ENCODE results near the gene DTNB. TPM values are rescaled to one million over a fixed set of nuclear protein-coding genes. Genes with fewer than 3 reads are reported as not detected.

DTNB gene
- total RNA-seq, 1 experiment from 2014 or later: 19.6 TPM

DNA sequence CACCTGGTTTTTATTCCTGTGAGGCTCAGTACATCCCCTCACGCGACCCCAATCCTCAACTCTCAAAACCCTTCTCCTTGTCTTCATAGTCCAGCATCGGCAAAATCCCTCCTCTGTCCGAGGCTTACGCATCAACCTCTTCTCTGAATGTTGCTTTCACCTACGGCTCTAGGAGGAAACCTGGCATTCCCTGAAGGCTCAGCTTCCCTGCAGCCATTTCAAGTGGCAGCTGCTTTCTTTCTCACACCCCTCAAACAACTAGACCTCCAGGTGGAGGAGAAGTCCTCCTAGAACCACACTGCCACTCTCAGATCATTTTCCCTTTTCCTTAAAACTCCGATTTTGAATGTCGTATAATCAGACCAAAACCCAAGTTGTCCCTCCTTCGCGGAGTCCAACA, 114.2 kb downstream of the DTNB start:
- Histone ChIP-seq H3K4me1 (ENCODE audit: insufficient read depth, low read length, poor library complexity, severe bottlenecking) (peaks cover 20% of the 10 kb centered on the region), H3K4me3 (ENCODE audit: low read depth, low read length, poor library complexity, severe bottlenecking) (no peak overlapping the region), H3K36me3 (ENCODE audit: insufficient read depth, low read length, poor library complexity, severe bottlenecking) (no peaks in the 10 kb centered on the region), H3K27ac (ENCODE audit: low read depth, low read length, poor library complexity, severe bottlenecking) (peak overlapping the region; percentile 42), H3K27me3 (replicated peaks; ENCODE audit: insufficient read depth, low read depth, low read length, poor library complexity) (no peaks in the 10 kb centered on the region), H3K9me3 (ENCODE audit: low read depth, low read length, poor library complexity, severe bottlenecking) (no peaks in the 10 kb centered on the region)
- no TSS peak for BruUV-seq (replicated peaks)
- TF ChIP-seq EZH2 (IDR thresholded peaks at IDR 0.05; ENCODE audit: borderline replicate concordance, low read depth, low read length, poor library complexity, severe bottlenecking): no peak
- TF ChIP-seq, protein P1, sequence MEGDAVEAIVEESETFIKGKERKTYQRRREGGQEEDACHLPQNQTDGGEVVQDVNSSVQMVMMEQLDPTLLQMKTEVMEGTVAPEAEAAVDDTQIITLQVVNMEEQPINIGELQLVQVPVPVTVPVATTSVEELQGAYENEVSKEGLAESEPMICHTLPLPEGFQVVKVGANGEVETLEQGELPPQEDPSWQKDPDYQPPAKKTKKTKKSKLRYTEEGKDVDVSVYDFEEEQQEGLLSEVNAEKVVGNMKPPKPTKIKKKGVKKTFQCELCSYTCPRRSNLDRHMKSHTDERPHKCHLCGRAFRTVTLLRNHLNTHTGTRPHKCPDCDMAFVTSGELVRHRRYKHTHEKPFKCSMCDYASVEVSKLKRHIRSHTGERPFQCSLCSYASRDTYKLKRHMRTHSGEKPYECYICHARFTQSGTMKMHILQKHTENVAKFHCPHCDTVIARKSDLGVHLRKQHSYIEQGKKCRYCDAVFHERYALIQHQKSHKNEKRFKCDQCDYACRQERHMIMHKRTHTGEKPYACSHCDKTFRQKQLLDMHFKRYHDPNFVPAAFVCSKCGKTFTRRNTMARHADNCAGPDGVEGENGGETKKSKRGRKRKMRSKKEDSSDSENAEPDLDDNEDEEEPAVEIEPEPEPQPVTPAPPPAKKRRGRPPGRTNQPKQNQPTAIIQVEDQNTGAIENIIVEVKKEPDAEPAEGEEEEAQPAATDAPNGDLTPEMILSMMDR (conservative IDR thresholded peaks at IDR 0.05; ENCODE audit: low read depth, low read length): no peak
- POLR2A ChIA-PET (ENCODE audit: low non-redundant PET): no interaction called here
- intact Hi-C loops (cut with micrococcal nuclease; ENCODE audit: unreplicated experiment): no loop called here
- DNase-seq (ENCODE audit: low spot score): no peak
- CTCF ChIA-PET: no interaction called here

DNA sequence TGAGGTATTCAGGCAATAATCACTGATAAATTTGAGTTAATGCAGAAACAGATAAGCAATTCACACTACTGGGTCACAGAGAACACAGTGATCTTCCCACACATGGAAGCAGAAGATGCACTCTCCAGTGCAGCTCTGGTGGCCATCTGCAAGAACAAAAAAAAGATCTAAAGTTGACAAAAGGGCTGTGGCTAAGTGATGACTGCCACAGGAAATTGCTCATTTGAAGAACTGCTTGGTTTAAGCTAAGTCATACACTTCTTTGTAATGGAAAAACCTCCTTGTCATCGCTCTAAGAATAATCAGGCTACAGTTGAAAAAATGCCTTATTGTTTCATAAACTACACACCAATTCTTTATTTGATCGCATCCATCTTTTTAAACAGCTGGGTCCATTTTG, 115.1 kb downstream of the DTNB start:
- BruUV-seq (replicated peaks): no TSS peak

DNA sequence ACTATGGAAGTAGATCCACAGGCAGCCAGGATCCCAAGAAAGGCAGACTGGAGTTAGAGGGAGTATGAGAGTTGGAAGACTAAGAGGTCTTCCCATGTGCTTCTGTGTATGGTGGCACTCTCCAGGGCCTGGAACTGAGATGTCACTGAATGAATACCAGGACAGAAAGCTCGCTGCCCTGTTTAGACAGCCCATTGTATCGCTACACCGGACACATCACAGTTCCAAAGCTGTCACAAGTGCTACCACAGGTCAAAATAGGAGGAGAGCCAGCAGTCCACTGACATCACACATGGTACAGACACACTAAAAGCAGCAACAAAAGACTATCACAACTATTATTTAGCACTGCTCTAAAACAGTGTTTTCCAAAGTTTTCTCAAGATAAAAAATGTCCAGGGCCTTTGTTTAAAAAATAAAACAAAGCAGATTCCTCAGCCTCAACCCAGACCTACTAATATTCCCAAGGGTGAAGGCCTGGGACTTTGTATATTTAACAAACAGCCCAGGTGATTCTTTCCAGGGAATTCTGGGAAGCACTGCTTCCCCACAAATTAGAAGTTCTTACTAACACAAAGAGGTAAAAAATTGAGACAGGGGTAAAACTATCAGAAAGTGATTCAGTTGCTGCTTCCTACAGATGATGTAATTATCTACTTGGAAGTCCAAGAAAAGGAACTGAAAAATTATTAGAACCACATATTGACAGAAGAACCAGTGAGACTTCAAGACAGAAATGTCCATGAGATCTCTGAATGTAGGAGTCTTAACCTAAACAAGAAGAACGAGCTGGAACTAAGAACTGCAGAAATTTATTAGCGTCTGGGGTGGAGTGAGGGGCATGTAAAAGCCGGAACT, 116.0 kb downstream of the DTNB start:
- H3K4me1 ChIP-seq (ENCODE audit: insufficient read depth, low read length, poor library complexity, severe bottlenecking): peaks cover 20% of the 10 kb centered on the region
- no peak overlapping the region for H3K4me3 ChIP-seq (ENCODE audit: low read depth, low read length, poor library complexity, severe bottlenecking)
- ChIA-PET POLR2A (ENCODE audit: low non-redundant PET) (no interaction called here), CTCF (no interaction called here)
- H3K9me3 ChIP-seq (ENCODE audit: low read depth, low read length, poor library complexity, severe bottlenecking): no peaks in the 10 kb centered on the region
- H3K27me3 ChIP-seq (replicated peaks; ENCODE audit: insufficient read depth, low read depth, low read length, poor library complexity): no peaks in the 10 kb centered on the region
- H3K36me3 ChIP-seq (ENCODE audit: insufficient read depth, low read length, poor library complexity, severe bottlenecking): no peaks in the 10 kb centered on the region
- no peak for TF ChIP-seq EZH2 (IDR thresholded peaks at IDR 0.05; ENCODE audit: borderline replicate concordance, low read depth, low read length, poor library complexity, severe bottlenecking)
- TF ChIP-seq, protein P1 (conservative IDR thresholded peaks at IDR 0.05; ENCODE audit: low read depth, low read length): no peak
- intact Hi-C loops (cut with micrococcal nuclease; ENCODE audit: unreplicated experiment): no loop called here
- no peak for DNase-seq (ENCODE audit: low spot score)
- no TSS peak for BruUV-seq (replicated peaks)
- H3K27ac ChIP-seq (ENCODE audit: low read depth, low read length, poor library complexity, severe bottlenecking): peak overlapping the region; percentile 22

More for the DNA sequence above, 115.1 kb downstream of the DTNB start:
- POLR2A ChIA-PET (ENCODE audit: low non-redundant PET): no interaction called here
- no peaks in the 10 kb centered on the region for H3K36me3 ChIP-seq (ENCODE audit: insufficient read depth, low read length, poor library complexity, severe bottlenecking)
- H3K27ac ChIP-seq (ENCODE audit: low read depth, low read length, poor library complexity, severe bottlenecking): peak overlapping the region; percentile 42
- intact Hi-C loops (cut with micrococcal nuclease; ENCODE audit: unreplicated experiment): no loop called here
- no peaks in the 10 kb centered on the region for H3K9me3 ChIP-seq (ENCODE audit: low read depth, low read length, poor library complexity, severe bottlenecking)
- peak; percentile 86 for DNase-seq (ENCODE audit: low spot score)
- H3K4me1 ChIP-seq (ENCODE audit: insufficient read depth, low read length, poor library complexity, severe bottlenecking): peaks cover 20% of the 10 kb centered on the region
- CTCF ChIA-PET: interaction anchor here (0.6 kb wide), 1 partner anchor 107 kb away, joined by 3 read pairs; no protein-coding TSS in a partner anchor
- H3K4me3 ChIP-seq (ENCODE audit: low read depth, low read length, poor library complexity, severe bottlenecking): no peak overlapping the region
- TF ChIP-seq, protein P1 (conservative IDR thresholded peaks at IDR 0.05; ENCODE audit: low read depth, low read length): no peak; the same call in 1 of the 2 replicates
- no peak for TF ChIP-seq EZH2 (IDR thresholded peaks at IDR 0.05; ENCODE audit: borderline replicate concordance, low read depth, low read length, poor library complexity, severe bottlenecking)
- H3K27me3 ChIP-seq (replicated peaks; ENCODE audit: insufficient read depth, low read depth, low read length, poor library complexity): no peaks in the 10 kb centered on the region

Measured in A673 (cell line).